K562 (cell line): ENCODE data around the gene NRSN2. TPM values are rescaled to one million over a fixed set of nuclear protein-coding genes. Genes with fewer than 3 reads are reported as not detected.

Experiments used
- CBX3 ChIP-seq, 2 experiments: IDR thresholded peaks; 1 replicate in 1 of 2; 2 replicates in 1 of 2; pipeline ENCODE4 v1.6.1; 2012; ENCODE audit warnings: inconsistent platforms in 2 of 2, low read length in 2 of 2, borderline replicate concordance in 1 of 2, control low read depth in 1 of 2
- CUX1 ChIP-seq: fragments of 200-800 bp; sonication (Bioruptor generic); IDR thresholded peaks from 2 replicates; pipeline ENCODE4 v1.6.1; 2016; ENCODE audit warnings: missing genetic modification characterization, missing compliant biosample characterization
- ETV6 ChIP-seq, 3 experiments: fragments of 150-350 bp in 1 of 3; sonication (generic) in 1 of 3; formaldehyde crosslinking in 1 of 3; IDR thresholded peaks; 2 replicates each; pipeline versions ENCODE4 v1.6.1 to v1.8.0; 2014 to 2022; ENCODE audit warnings: borderline replicate concordance in 2 of 3, low read depth in 2 of 3, antibody characterized with exemption in 1 of 3, low read length in 1 of 3, mild to moderate bottlenecking in 1 of 3, missing genetic modification reagents in 1 of 3
- KAT2B ChIP-seq: IDR thresholded peaks from one replicate; pipeline ENCODE4 v1.6.1; 2012; ENCODE audit warnings: low read depth, mild to moderate bottlenecking, control low read depth, inconsistent platforms, low read length, moderate library complexity
- MBD1 ChIP-seq: fragments of 250-450 bp; sonication (Bioruptor Pico); IDR thresholded peaks from 2 replicates; pipeline ENCODE4 v1.8.0; 2022; ENCODE audit warnings: inconsistent platforms
- POLR3G ChIP-seq: IDR thresholded peaks from 2 replicates; pipeline ENCODE4 v1.6.1; 2011; ENCODE audit not compliant: insufficient read length, insufficient replicate concordance; ENCODE audit errors: extremely low read depth
- SMAD3 ChIP-seq: fragments of 450-650 bp; formaldehyde crosslinking; conservative IDR thresholded peaks from 2 replicates; pipeline ENCODE4 v1.4.0; 2020; ENCODE audit warnings: mild to moderate bottlenecking
- SRSF1 ChIP-seq: fragments of 200-400 bp; formaldehyde crosslinking; IDR thresholded peaks from 2 replicates; pipeline ENCODE4 v1.6.1; 2017; ENCODE audit warnings: mild to moderate bottlenecking, low read depth, low read length, moderate library complexity
- TEAD4 ChIP-seq, 2 experiments: sonication (generic) in 1 of 2; formaldehyde crosslinking in 1 of 2; IDR thresholded peaks; 2 replicates each; pipeline versions ENCODE4 v1.6.1 to v1.8.0; 2012 to 2022; ENCODE audit warnings: borderline replicate concordance in 1 of 2, inconsistent platforms in 1 of 2, low read length in 1 of 2, mild to moderate bottlenecking in 1 of 2, missing genetic modification reagents in 1 of 2
- THRB ChIP-seq: fragments of 450-650 bp; formaldehyde crosslinking; conservative IDR thresholded peaks from 2 replicates; pipeline ENCODE4 v1.4.0; 2022; ENCODE audit warnings: mild to moderate bottlenecking, missing genetic modification characterization
- XRCC3 ChIP-seq: fragments of 450-650 bp; IDR thresholded peaks from 2 replicates; pipeline ENCODE4 v1.6.1; 2017; ENCODE audit warnings: mild to moderate bottlenecking, moderate library complexity
- ZFP1 ChIP-seq: fragments of 450-650 bp; formaldehyde crosslinking; IDR thresholded peaks from 2 replicates; pipeline ENCODE4 v1.4.0; 2020; ENCODE audit warnings: mild to moderate bottlenecking, mixed read lengths
- polyA plus RNA-seq, 8 experiments: library from polyadenylated mRNA; depleted of rRNA in 4 of 8; stranded (reverse) in 5 of 8; unstranded in 3 of 8; fragments of >200 nt; fragmentation: Nextera tagmentation in 2 of 8; fragmentation: Illumina TruSeq in 1 of 8; extraction: Ambion mirVana in 2 of 8; extraction: Trizol in 1 of 8; gene quantifications; 2 replicates each; pipeline versions ENCODE4 v1.2.1 to v1.2.3, GENCODE V29; 2011 to 2014; ENCODE audit warnings: inconsistent platforms in 1 of 8, missing spikeins in 1 of 8
- total RNA-seq, 7 experiments: library from RNA; depleted of rRNA in 6 of 7; stranded (reverse); fragments of >200 nt in 6 of 7; fragmentation: Illumina TruSeq in 2 of 7; extraction: Trizol in 2 of 7; gene quantifications; 2 replicates each; pipeline versions ENCODE4 v1.2.1 to v1.2.3, GENCODE V29; 2011 to 2021; ENCODE audit warnings: low replicate concordance in 1 of 7

The NRSN2 gene
- total and polyA plus RNA-seq, 9 of the 15 experiments (the other 6 are each of a cell fraction or from before 2014, with no cell fraction given) = 7.5 to 29.7 (median 11.1) TPM

GRCh38 chr20:347640-348484 lies 951 bp downstream of the NRSN2 start (continued):
- no peak for TF ChIP-seq CUX1 (CRISPR knock-in tag)
- TF ChIP-seq MBD1 = no peak
- TF ChIP-seq SMAD3 (CRISPR knock-in tag) = no peak
- TF ChIP-seq XRCC3 = no peak
- no peak for TF ChIP-seq SRSF1
- TF ChIP-seq TEAD4 (IDR thresholded peaks at IDR 0.05; ENCODE audit: low read length) = no peak
- TF ChIP-seq TEAD4 (CRISPR knock-in tag; IDR thresholded peaks at IDR 0.05; ENCODE audit: borderline replicate concordance) = no peak
- TF ChIP-seq ZFP1 = no peak
- peak; percentile 91; the same call in 1 of the 2 replicates for TF ChIP-seq THRB (CRISPR knock-in tag)
- no peak for TF ChIP-seq KAT2B
- TF ChIP-seq CBX3 (IDR thresholded peaks at IDR 0.05; ENCODE audit: borderline replicate concordance in 1 of 2, low read length in 2 of 2) = no peak
- TF ChIP-seq ETV6 (IDR thresholded peaks at IDR 0.05; ENCODE audit: borderline replicate concordance in 1 of 2, low read depth in 2 of 2, low read length in 1 of 2) = no peak
- no peak for TF ChIP-seq ETV6 (CRISPR knock-in tag; IDR thresholded peaks at IDR 0.05; ENCODE audit: borderline replicate concordance)
- no peak for TF ChIP-seq POLR3G
